BE2C (cell line): ENCODE results near the gene TMUB2.

Source experiments
- DNase-seq: peaks from one replicate; pipeline ENCODE4 v3.0.0-alpha.2; 2020
- H3K27me3 ChIP-seq: fragments of 250-450 bp; sonication (Bioruptor Pico); 2 replicates; pipeline ENCODE4 v1.5.1; 2020; ENCODE audit warnings: mild to moderate bottlenecking
- H3K36me3 ChIP-seq: fragments of 250-450 bp; sonication (Bioruptor Pico); 2 replicates; pipeline ENCODE4 v1.5.1; 2020; ENCODE audit warnings: mild to moderate bottlenecking
- H3K4me1 ChIP-seq: fragments of 250-450 bp; sonication (Bioruptor Pico); 2 replicates; pipeline ENCODE4 v1.5.1; 2020
- H3K4me3 ChIP-seq: 2 replicates; pipeline ENCODE4 v1.5.1; 2011; ENCODE audit warnings: low read depth, low read length
- H3K9me3 ChIP-seq: fragments of 250-450 bp; sonication (Bioruptor Pico); 2 replicates; pipeline ENCODE4 v1.5.1; 2020
- TF ChIP-seq, protein P1 (sequence below): IDR thresholded peaks from 2 replicates; pipeline ENCODE4 v1.5.1; 2012; ENCODE audit warnings: mild to moderate bottlenecking, low read depth, low read length

TMUB2 gene

DNA sequence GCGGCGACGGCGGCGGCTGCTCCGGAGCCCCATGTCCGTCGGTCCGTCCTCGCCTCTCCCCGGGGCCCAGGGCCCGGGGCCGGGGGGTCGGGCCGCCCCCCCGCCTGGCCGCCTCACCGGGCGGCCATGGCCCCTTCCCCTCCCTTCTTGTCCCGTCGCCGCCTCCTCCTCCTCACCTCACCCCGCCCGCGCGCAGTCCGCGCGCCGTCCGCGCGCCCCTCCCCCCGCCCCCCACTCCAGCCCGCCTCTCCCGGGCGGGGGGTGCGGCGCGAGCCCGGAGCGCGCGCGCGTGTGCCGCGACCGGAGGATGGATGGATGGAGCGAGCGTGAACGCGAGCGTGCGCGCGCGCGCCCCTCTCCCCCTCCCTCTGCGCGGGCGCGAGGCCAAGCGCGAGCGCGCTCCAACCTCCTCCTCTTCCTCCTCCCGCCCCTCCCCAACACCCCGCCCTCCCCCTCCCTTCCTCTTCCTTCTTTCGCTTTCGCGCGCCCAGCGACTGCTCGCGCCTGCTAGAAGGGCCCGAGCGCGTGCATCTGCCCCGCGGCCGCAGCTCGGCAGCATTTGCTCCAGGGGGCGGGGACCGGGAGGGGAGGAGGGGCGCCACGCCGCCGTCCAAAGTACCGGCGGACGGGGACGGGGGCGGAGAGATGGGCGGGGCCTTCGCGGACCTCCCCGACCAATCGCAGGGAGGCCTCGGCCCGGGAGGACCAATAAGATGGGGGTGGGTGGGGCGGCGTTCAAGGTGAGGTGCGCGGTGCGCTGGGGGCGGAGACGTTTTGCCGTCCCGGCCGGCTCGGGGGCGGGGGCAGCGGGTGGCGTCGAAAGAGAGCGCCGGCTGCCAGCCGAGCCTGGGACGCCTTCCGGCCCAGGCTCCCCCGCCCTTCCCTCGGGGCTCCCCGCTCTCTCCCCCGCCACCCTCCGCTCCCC, 13.0 kb downstream of the TMUB2 start, which contains the start of gene ATXN7L3:
Gene ATXN7L3 (minus strand): TSS at position 332 of the 925 bp plus-strand sequence. CDS start 1,814 bp downstream, outside the sequence.
- peaks cover 13% of the 10 kb centered on the region for H3K36me3 ChIP-seq
- H3K9me3 ChIP-seq = no peaks in the 10 kb centered on the region
- TF ChIP-seq, protein P1, sequence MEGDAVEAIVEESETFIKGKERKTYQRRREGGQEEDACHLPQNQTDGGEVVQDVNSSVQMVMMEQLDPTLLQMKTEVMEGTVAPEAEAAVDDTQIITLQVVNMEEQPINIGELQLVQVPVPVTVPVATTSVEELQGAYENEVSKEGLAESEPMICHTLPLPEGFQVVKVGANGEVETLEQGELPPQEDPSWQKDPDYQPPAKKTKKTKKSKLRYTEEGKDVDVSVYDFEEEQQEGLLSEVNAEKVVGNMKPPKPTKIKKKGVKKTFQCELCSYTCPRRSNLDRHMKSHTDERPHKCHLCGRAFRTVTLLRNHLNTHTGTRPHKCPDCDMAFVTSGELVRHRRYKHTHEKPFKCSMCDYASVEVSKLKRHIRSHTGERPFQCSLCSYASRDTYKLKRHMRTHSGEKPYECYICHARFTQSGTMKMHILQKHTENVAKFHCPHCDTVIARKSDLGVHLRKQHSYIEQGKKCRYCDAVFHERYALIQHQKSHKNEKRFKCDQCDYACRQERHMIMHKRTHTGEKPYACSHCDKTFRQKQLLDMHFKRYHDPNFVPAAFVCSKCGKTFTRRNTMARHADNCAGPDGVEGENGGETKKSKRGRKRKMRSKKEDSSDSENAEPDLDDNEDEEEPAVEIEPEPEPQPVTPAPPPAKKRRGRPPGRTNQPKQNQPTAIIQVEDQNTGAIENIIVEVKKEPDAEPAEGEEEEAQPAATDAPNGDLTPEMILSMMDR = no peak
- H3K4me1 ChIP-seq = peaks cover 6% of the 10 kb centered on the region
- H3K4me3 ChIP-seq = peak within 1 kb of the TSS; percentile 81
- H3K27me3 ChIP-seq = no peaks in the 10 kb centered on the region
- peak; percentile 100 for DNase-seq

- no peak for DNase-seq
- TF ChIP-seq, protein P1 = no peak
- peaks cover 5% of the 10 kb centered on the region for H3K36me3 ChIP-seq
- no peaks in the 10 kb centered on the region for H3K27me3 ChIP-seq
- H3K4me3 ChIP-seq = peak overlapping the region; percentile 81
- no peaks in the 10 kb centered on the region for H3K9me3 ChIP-seq
- peaks cover 6% of the 10 kb centered on the region for H3K4me1 ChIP-seq
Observed at GRCh38 chr17:44200478-44201155, 13.8 kb downstream of the TMUB2 start.

GRCh38 chr17:44202756-44203155, 16.0 kb downstream of the TMUB2 start:
- H3K4me1 ChIP-seq = peaks cover 6% of the 10 kb centered on the region
- TF ChIP-seq, protein P1 = no peak

GRCh38 chr17:44203731-44204440, 17.1 kb downstream of the TMUB2 start:
- Histone ChIP-seq H3K9me3 (no peaks in the 10 kb centered on the region), H3K27me3 (no peaks in the 10 kb centered on the region), H3K4me1 (peaks cover 3% of the 10 kb centered on the region; the same call in 1 of the 2 replicates), H3K4me3 (no peak overlapping the region), H3K36me3 (peaks cover 17% of the 10 kb centered on the region)
- TF ChIP-seq, protein P1 = peak; percentile 80
- peak; percentile 59 for DNase-seq

More at GRCh38 chr17:44202756-44203155, 16.0 kb downstream of the TMUB2 start:
- Histone ChIP-seq H3K27me3 (no peaks in the 10 kb centered on the region), H3K9me3 (no peaks in the 10 kb centered on the region), H3K36me3 (peaks cover 8% of the 10 kb centered on the region), H3K4me3 (no peak overlapping the region)
- no peak for DNase-seq

GRCh38 chr17:44204441-44204882, 17.7 kb downstream of the TMUB2 start:
- TF ChIP-seq, protein P1 = no peak
- no peak for DNase-seq
- Histone ChIP-seq H3K4me1 (peaks cover 3% of the 10 kb centered on the region; the same call in 1 of the 2 replicates), H3K9me3 (no peaks in the 10 kb centered on the region), H3K36me3 (peaks cover 23% of the 10 kb centered on the region), H3K27me3 (no peaks in the 10 kb centered on the region), H3K4me3 (no peak overlapping the region)
